Measurements from ENCODE around the gene RAD1. TPM values are rescaled to one million over a fixed set of nuclear protein-coding genes. Genes with fewer than 3 reads are reported as not detected.

RAD1 gene
- total RNA-seq, 5 donors from 2014 or later (not counting 1 experiment from before 2014, with no cell fraction given): 18.9 to 30.6 (median 20.7) TPM

GRCh38 chr5:34914671-34915138 lies 599 bp downstream of the RAD1 start:
- Histone ChIP-seq H3K9me3 (no peaks in the 10 kb centered on the region), H3K27me3 (replicated peaks in 1 of 2; ENCODE audit: control insufficient read depth in 2 of 2, extremely low read depth in 1 of 2, insufficient read depth in 2 of 2, low read length in 1 of 2) (no peaks in the 10 kb centered on the region), H3K4me3 (ENCODE audit: control insufficient read depth in 1 of 2, extremely low read depth in 1 of 2, low read length in 1 of 2) (peak overlapping the region; percentile 78 to 100), H3K4me1 (ENCODE audit: control insufficient read depth in 1 of 2, extremely low read depth in 1 of 2, insufficient read depth in 2 of 2, low read length in 2 of 2) (peaks cover 20 to 21% of the 10 kb centered on the region in 2 experiments), H3K36me3 (ENCODE audit: control insufficient read depth in 2 of 2, extremely low read depth in 1 of 2, insufficient read depth in 1 of 2, low read length in 1 of 2) (peaks cover 5 to 27% of the 10 kb centered on the region in 2 donors), H3K27ac (ENCODE audit: low read length) (peak overlapping the region; percentile 84)
- ATAC-seq (replicated peaks in 1 of 4) (peak in 1 of 4 experiments; percentile 1), DNase-seq (peak in 5 of 35 experiments; percentile 7 to 17 (median 9))
- WGBS (ENCODE audit: insufficient coverage): 2% methylated on average over 7 of the region's 20 CpGs
- H3K36me3 Mint-ChIP-seq: peaks cover 19% of the 10 kb centered on the region
- H3K27ac Mint-ChIP-seq: no peak overlapping the region
- H3K4me3 Mint-ChIP-seq: no peak overlapping the region
- H3K4me1 Mint-ChIP-seq: peaks cover 34 to 38% (median 36%) of the 10 kb centered on the region in 3 donors
- no peaks in the 10 kb centered on the region for H3K27me3 Mint-ChIP-seq
- ChIA-PET CTCF (interaction anchor here in 1 of 2 donors (0.6 to 3.2 kb wide), 7 partner anchors 9 to 432 kb away, joined by 3 to 19 read pairs (median 3); partner anchors contain the start of genes DNAJC21 and TTC23L), POLR2A (interaction anchor here (1.1 to 4.0 kb wide), 4 partner anchors 8 to 15 kb away, joined by 3 to 78 read pairs (median 11); partner anchors contain the start of gene DNAJC21 (in 2 of the 2))
- H3K9me3 Mint-ChIP-seq: no peaks in the 10 kb centered on the region

GRCh38 chr5:34913072-34913471 lies 2.2 kb downstream of the RAD1 start:
- Histone ChIP-seq H3K27ac (ENCODE audit: low read length) (no peak overlapping the region), H3K4me3 (ENCODE audit: control insufficient read depth in 1 of 2, extremely low read depth in 1 of 2, low read length in 1 of 2) (no peak overlapping the region), H3K27me3 (replicated peaks in 1 of 2; ENCODE audit: control insufficient read depth in 2 of 2, extremely low read depth in 1 of 2, insufficient read depth in 2 of 2, low read length in 1 of 2) (no peaks in the 10 kb centered on the region), H3K9me3 (no peaks in the 10 kb centered on the region), H3K4me1 (ENCODE audit: control insufficient read depth in 1 of 2, extremely low read depth in 1 of 2, insufficient read depth in 2 of 2, low read length in 2 of 2) (peaks cover 20 to 21% of the 10 kb centered on the region in 2 experiments), H3K36me3 (ENCODE audit: control insufficient read depth in 2 of 2, extremely low read depth in 1 of 2, insufficient read depth in 1 of 2, low read length in 1 of 2) (peaks cover 5 to 31% of the 10 kb centered on the region in 2 donors)
- Mint-ChIP-seq H3K36me3 (peaks cover 29% of the 10 kb centered on the region), H3K27ac (no peak overlapping the region), H3K9me3 (no peaks in the 10 kb centered on the region), H3K4me3 (no peak overlapping the region), H3K4me1 (peaks cover 34 to 38% (median 34%) of the 10 kb centered on the region in 3 donors), H3K27me3 (no peaks in the 10 kb centered on the region)
- POLR2A ChIA-PET: no interaction called here
- DNase-seq (no peak), ATAC-seq (replicated peaks in 1 of 4) (no peak)
- CTCF ChIA-PET: no interaction called here
- WGBS (ENCODE audit: insufficient coverage): no CpG with 5 or more reads among the region's 2 CpGs

- Histone ChIP-seq H3K4me3 (ENCODE audit: control insufficient read depth in 1 of 2, extremely low read depth in 1 of 2, low read length in 1 of 2) (no peak overlapping the region), H3K9me3 (no peaks in the 10 kb centered on the region), H3K36me3 (ENCODE audit: control insufficient read depth in 2 of 2, extremely low read depth in 1 of 2, insufficient read depth in 1 of 2, low read length in 1 of 2) (peaks cover 4 to 23% of the 10 kb centered on the region in 2 donors), H3K27me3 (replicated peaks in 1 of 2; ENCODE audit: control insufficient read depth in 2 of 2, extremely low read depth in 1 of 2, insufficient read depth in 2 of 2, low read length in 1 of 2) (no peaks in the 10 kb centered on the region), H3K4me1 (ENCODE audit: control insufficient read depth in 1 of 2, extremely low read depth in 1 of 2, insufficient read depth in 2 of 2, low read length in 2 of 2) (no peaks in the 10 kb centered on the region), H3K27ac (ENCODE audit: low read length) (no peak overlapping the region)
- no peak for ATAC-seq (replicated peaks in 1 of 4)
- peaks cover 23% of the 10 kb centered on the region for H3K36me3 Mint-ChIP-seq
- no CpG with 5 or more reads among the region's 2 CpGs for WGBS (ENCODE audit: insufficient coverage)
- ChIA-PET CTCF (no interaction called here), POLR2A (no interaction called here)
- H3K9me3 Mint-ChIP-seq: no peaks in the 10 kb centered on the region
- no peak overlapping the region for H3K4me3 Mint-ChIP-seq
- no peaks in the 10 kb centered on the region for H3K27me3 Mint-ChIP-seq
- no peaks in the 10 kb centered on the region for H3K4me1 Mint-ChIP-seq
- H3K27ac Mint-ChIP-seq: no peak overlapping the region
- no peak for DNase-seq
Measured at GRCh38 chr5:34905564-34905963, 9.7 kb downstream of the RAD1 start.

DNA sequence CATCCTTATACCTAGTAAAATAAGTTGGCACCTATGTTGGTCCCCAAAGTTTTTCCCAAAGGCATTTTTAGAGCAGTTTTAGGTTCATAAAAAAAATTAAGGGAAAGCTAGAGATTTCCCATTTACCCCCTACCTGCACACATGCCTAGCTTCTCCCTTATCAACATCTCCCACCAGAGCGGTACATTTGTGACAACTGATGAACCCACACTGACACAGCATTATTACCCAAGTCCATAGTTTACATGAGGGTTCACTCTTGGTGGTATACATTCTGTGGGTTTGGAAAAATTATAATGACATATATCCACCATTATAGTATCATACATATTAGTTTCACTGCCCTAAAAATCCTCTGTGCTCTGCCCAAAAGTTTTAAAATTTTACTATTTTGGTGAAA lies 12.0 kb downstream of the RAD1 start:
- CTCF ChIA-PET: interaction anchor here (0.6 to 1.5 kb wide), 5 partner anchors 9 to 411 kb away, joined by 3 to 9 read pairs (median 3); partner anchors contain the start of genes BRIX1 (in 1 of the 2) and RAD1 (in 1 of the 2)
- POLR2A ChIA-PET: no interaction called here

GRCh38 chr5:34900652-34901051 lies 14.7 kb downstream of the RAD1 start:
- peaks cover 4 to 5% of the 10 kb centered on the region in 2 donors for H3K36me3 ChIP-seq (ENCODE audit: control insufficient read depth in 2 of 2, extremely low read depth in 1 of 2, insufficient read depth in 1 of 2, low read length in 1 of 2)
- Mint-ChIP-seq H3K4me3 (no peak overlapping the region), H3K9me3 (no peaks in the 10 kb centered on the region), H3K4me1 (no peaks in the 10 kb centered on the region), H3K27ac (no peak overlapping the region), H3K27me3 (no peaks in the 10 kb centered on the region), H3K36me3 (peaks cover 5% of the 10 kb centered on the region)
- ATAC-seq (replicated peaks in 1 of 4) (no peak), DNase-seq (no peak)
- ChIA-PET CTCF (interaction anchor here (0.5 to 0.9 kb wide), 2 partner anchors 377 to 829 kb away, joined by 4 read pairs; no protein-coding TSS in a partner anchor), POLR2A (no interaction called here)
- no peaks in the 10 kb centered on the region for H3K27me3 ChIP-seq (replicated peaks in 1 of 2; ENCODE audit: control insufficient read depth in 2 of 2, extremely low read depth in 1 of 2, insufficient read depth in 2 of 2, low read length in 1 of 2)
- no peaks in the 10 kb centered on the region for H3K4me1 ChIP-seq (ENCODE audit: control insufficient read depth in 1 of 2, extremely low read depth in 1 of 2, insufficient read depth in 2 of 2, low read length in 2 of 2)
- H3K9me3 ChIP-seq: no peaks in the 10 kb centered on the region
- no peak overlapping the region for H3K4me3 ChIP-seq (ENCODE audit: control insufficient read depth in 1 of 2, extremely low read depth in 1 of 2, low read length in 1 of 2)
- no peak overlapping the region for H3K27ac ChIP-seq (ENCODE audit: low read length)
- 96% methylated on average over 5 of the region's 6 CpGs for WGBS (ENCODE audit: insufficient coverage)

More for the DNA sequence above, 12.0 kb downstream of the RAD1 start:
- H3K4me1 ChIP-seq (ENCODE audit: control insufficient read depth in 1 of 2, extremely low read depth in 1 of 2, insufficient read depth in 2 of 2, low read length in 2 of 2): no peaks in the 10 kb centered on the region
- Mint-ChIP-seq H3K27ac (no peak overlapping the region), H3K4me1 (no peaks in the 10 kb centered on the region), H3K27me3 (no peaks in the 10 kb centered on the region), H3K4me3 (no peak overlapping the region), H3K9me3 (no peaks in the 10 kb centered on the region), H3K36me3 (peaks cover 7% of the 10 kb centered on the region)
- no peak for ATAC-seq (replicated peaks in 1 of 4)
- no peak overlapping the region for H3K27ac ChIP-seq (ENCODE audit: low read length)
- H3K36me3 ChIP-seq (ENCODE audit: control insufficient read depth in 2 of 2, extremely low read depth in 1 of 2, insufficient read depth in 1 of 2, low read length in 1 of 2): peaks cover 4 to 9% of the 10 kb centered on the region in 2 donors
- no peak overlapping the region for H3K4me3 ChIP-seq (ENCODE audit: control insufficient read depth in 1 of 2, extremely low read depth in 1 of 2, low read length in 1 of 2)
- WGBS (ENCODE audit: insufficient coverage): no CpG with 5 or more reads among the region's 1 CpG
- no peaks in the 10 kb centered on the region for H3K27me3 ChIP-seq (replicated peaks in 1 of 2; ENCODE audit: control insufficient read depth in 2 of 2, extremely low read depth in 1 of 2, insufficient read depth in 2 of 2, low read length in 1 of 2)
- no peak for DNase-seq
- H3K9me3 ChIP-seq: no peaks in the 10 kb centered on the region

DNA sequence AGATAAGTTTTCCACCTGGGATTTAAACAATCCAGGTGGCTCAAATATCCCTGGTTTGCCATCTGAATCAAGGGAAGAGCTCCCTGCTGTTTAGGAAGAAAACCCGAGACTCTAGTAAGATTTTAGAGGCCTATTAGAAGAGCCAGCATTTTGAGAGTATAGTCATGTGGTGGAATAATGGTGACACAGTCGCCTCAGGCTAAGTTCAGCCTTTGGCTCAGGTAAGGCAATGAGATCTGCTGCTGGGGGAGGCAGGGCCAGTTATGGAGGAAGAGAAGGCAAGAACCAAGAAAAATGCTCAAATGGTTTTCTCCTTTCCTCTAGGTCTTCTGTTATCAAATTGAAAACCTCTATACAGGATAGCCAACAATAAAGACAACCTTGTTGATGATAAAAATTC lies 16.2 kb downstream of the RAD1 start:
- Mint-ChIP-seq H3K36me3 (no peaks in the 10 kb centered on the region), H3K27me3 (no peaks in the 10 kb centered on the region), H3K9me3 (no peaks in the 10 kb centered on the region), H3K4me1 (no peaks in the 10 kb centered on the region), H3K27ac (no peak overlapping the region), H3K4me3 (no peak overlapping the region)
- WGBS (ENCODE audit: insufficient coverage): 88% methylated on average over 2 of the region's 2 CpGs
- Histone ChIP-seq H3K27ac (ENCODE audit: low read length) (no peak overlapping the region), H3K9me3 (no peaks in the 10 kb centered on the region), H3K36me3 (ENCODE audit: control insufficient read depth in 2 of 2, extremely low read depth in 1 of 2, insufficient read depth in 1 of 2, low read length in 1 of 2) (no peaks in the 10 kb centered on the region), H3K27me3 (replicated peaks in 1 of 2; ENCODE audit: control insufficient read depth in 2 of 2, extremely low read depth in 1 of 2, insufficient read depth in 2 of 2, low read length in 1 of 2) (no peaks in the 10 kb centered on the region), H3K4me3 (ENCODE audit: control insufficient read depth in 1 of 2, extremely low read depth in 1 of 2, low read length in 1 of 2) (no peak overlapping the region), H3K4me1 (ENCODE audit: control insufficient read depth in 1 of 2, extremely low read depth in 1 of 2, insufficient read depth in 2 of 2, low read length in 2 of 2) (no peaks in the 10 kb centered on the region)
- ChIA-PET CTCF (interaction anchor here (0.7 to 4.0 kb wide), 13 partner anchors 16 to 424 kb away, joined by 3 to 29 read pairs (median 4); partner anchors contain the start of genes BRIX1 (in 1 of the 2) and RAD1 (in 1 of the 2)), POLR2A (interaction anchor here in 1 of 2 donors (0.6 kb wide), 1 partner anchor 1376 kb away, joined by 3 read pairs; no protein-coding TSS in a partner anchor)
- DNase-seq: no peak
- ATAC-seq (replicated peaks in 1 of 4): no peak

Data from T-cell (primary cell).